Progenitor cell of endocrine pancreas (in vitro differentiated cells): ENCODE data around the gene ACOX3. TPM values are rescaled to one million over a fixed set of nuclear protein-coding genes. Genes with fewer than 3 reads are reported as not detected.

Experiments used
- DNase-seq: peaks from one replicate; pipeline ENCODE4 v3.0.0; 2021; ENCODE audit warnings: low spot score; ENCODE audit not compliant: unreplicated experiment
- H3K27ac Mint-ChIP-seq: 2 replicates; pipeline ENCODE4 v1.8.0; 2021; ENCODE audit warnings: mild to moderate bottlenecking, moderate library complexity, mixed read lengths
- H3K27me3 Mint-ChIP-seq: 2 replicates; pipeline ENCODE4 v1.8.0; 2021; ENCODE audit warnings: mixed read lengths
- H3K36me3 Mint-ChIP-seq: 2 replicates; pipeline ENCODE4 v1.8.0; 2022; ENCODE audit warnings: mixed read lengths; ENCODE audit not compliant: insufficient read depth
- H3K4me1 Mint-ChIP-seq: 2 replicates; pipeline ENCODE4 v1.8.0; 2021; ENCODE audit warnings: low read depth, mixed read lengths
- H3K4me3 Mint-ChIP-seq: 2 replicates; pipeline ENCODE4 v1.8.0; 2021; ENCODE audit warnings: low read depth, mild to moderate bottlenecking, moderate library complexity, mixed read lengths
- H3K9me3 Mint-ChIP-seq: 2 replicates; pipeline ENCODE4 v1.8.0; 2021; ENCODE audit warnings: low read depth, mixed read lengths
- total RNA-seq: library from RNA; stranded (reverse); gene quantifications from 2 replicates; pipeline ENCODE4 v1.2.1, GENCODE V29; 2021
- TF ChIP-seq, protein P1 (sequence below): fragments of 200-600 bp; sonication (generic); IDR thresholded peaks from one replicate; pipeline ENCODE4 v1.5.0; 2021; ENCODE audit warnings: antibody characterized with exemption, mild to moderate bottlenecking; ENCODE audit not compliant: unreplicated experiment

Gene ACOX3
- total RNA-seq, 1 donor from 2014 or later, result 22.6 TPM

DNA sequence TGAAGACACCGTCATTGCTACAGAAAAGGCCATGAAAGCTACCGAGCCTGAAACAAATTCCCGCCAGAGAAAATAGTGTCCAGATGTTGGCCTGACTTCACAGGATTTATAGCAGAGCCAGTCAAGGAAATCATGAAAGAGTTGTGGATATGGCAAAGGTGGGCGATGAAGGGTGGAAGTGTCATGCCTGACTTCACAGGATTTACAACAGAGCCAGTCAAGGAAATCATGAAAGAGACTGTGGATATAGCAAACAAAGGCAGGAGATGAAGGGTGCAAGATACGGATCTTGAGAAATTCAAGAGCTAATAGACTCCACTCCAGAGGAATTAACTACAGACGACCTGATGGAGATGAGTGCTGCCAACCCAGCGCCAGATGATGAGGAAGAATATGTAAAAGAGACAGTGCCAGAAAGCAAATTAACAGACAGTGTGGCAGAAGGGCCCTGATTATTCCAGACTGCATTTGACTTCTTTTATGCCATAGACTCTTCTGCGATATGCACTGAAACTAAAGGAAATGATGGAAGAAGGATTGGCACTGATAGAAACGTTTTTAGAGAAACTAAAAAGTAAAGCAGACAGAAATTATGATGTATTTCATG, 17.2 kb upstream of the ACOX3 start:
- Mint-ChIP-seq H3K36me3 (peaks cover 8% of the 10 kb centered on the region), H3K4me1 (no peaks in the 10 kb centered on the region), H3K27ac (no peak overlapping the region), H3K4me3 (no peak overlapping the region), H3K9me3 (no peaks in the 10 kb centered on the region), H3K27me3 (no peaks in the 10 kb centered on the region)
- DNase-seq, result no peak
- TF ChIP-seq, protein P1, sequence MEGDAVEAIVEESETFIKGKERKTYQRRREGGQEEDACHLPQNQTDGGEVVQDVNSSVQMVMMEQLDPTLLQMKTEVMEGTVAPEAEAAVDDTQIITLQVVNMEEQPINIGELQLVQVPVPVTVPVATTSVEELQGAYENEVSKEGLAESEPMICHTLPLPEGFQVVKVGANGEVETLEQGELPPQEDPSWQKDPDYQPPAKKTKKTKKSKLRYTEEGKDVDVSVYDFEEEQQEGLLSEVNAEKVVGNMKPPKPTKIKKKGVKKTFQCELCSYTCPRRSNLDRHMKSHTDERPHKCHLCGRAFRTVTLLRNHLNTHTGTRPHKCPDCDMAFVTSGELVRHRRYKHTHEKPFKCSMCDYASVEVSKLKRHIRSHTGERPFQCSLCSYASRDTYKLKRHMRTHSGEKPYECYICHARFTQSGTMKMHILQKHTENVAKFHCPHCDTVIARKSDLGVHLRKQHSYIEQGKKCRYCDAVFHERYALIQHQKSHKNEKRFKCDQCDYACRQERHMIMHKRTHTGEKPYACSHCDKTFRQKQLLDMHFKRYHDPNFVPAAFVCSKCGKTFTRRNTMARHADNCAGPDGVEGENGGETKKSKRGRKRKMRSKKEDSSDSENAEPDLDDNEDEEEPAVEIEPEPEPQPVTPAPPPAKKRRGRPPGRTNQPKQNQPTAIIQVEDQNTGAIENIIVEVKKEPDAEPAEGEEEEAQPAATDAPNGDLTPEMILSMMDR, result no peak

DNA sequence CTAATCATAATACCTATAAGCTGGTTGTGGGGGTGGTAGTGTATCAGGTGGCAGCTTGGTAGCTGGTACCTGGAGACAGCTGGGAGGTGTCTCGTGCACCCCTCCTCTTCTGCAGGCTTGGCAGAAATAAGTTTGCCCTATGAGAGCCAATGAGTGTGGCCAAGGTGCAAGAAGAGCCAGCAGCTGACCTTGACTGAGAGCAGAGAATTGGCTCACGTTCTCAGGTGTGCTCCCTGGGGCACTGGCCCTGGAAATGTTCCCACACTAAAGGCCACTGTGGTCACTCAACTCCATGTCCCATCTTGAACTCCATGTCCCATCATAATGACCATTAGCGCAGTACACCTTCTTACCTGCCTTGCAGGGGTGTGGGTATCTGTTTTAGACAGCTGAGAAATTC, 13.4 kb upstream of the ACOX3 start:
- no peak overlapping the region for H3K27ac Mint-ChIP-seq
- DNase-seq, result no peak
- H3K9me3 Mint-ChIP-seq, result no peaks in the 10 kb centered on the region
- no peaks in the 10 kb centered on the region for H3K4me1 Mint-ChIP-seq
- TF ChIP-seq, protein P1, result no peak
- H3K27me3 Mint-ChIP-seq, result no peaks in the 10 kb centered on the region
- H3K4me3 Mint-ChIP-seq, result no peak overlapping the region
- H3K36me3 Mint-ChIP-seq, result peaks cover 7% of the 10 kb centered on the region

DNA sequence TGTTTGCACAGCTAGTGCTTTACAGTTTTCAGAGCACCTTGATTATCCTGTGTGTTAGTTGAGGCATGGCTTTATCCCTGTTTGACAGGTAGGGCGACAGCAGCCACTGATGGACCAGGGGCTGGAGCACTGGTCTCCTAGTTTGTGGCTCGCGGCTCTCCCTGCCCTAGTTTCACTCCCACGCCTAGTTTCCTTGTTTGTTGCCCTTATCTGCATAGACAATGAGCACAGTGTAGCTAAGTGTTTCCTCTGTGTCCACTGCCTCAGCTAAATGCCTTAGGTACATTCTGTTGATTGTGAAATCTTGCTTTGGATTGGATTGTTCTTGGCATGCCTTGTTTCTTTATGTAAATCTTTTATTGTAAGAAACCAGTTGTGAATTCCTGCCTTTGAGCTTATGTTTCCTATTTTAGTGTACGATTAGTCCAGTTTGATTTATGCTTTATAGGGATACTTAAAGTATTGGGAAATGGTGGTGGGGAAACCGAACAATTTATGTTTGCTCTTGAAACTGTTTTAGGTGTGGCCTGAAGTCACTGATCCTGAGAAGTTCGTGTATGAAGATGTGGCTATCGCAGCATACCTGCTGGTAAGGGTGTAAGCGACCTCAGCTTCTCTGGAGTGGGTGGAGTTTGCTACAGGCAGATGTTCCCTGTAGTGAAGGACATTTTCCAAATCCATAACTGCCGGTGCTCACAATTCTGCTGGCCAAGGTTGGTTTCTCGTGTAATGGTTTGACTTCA, 11.1 kb upstream of the ACOX3 start:
- H3K27me3 Mint-ChIP-seq, result no peaks in the 10 kb centered on the region
- H3K9me3 Mint-ChIP-seq, result no peaks in the 10 kb centered on the region
- no peak overlapping the region for H3K4me3 Mint-ChIP-seq
- no peak for DNase-seq
- TF ChIP-seq, protein P1, result no peak
- H3K27ac Mint-ChIP-seq, result no peak overlapping the region
- no peaks in the 10 kb centered on the region for H3K4me1 Mint-ChIP-seq
- peaks cover 7% of the 10 kb centered on the region for H3K36me3 Mint-ChIP-seq

DNA sequence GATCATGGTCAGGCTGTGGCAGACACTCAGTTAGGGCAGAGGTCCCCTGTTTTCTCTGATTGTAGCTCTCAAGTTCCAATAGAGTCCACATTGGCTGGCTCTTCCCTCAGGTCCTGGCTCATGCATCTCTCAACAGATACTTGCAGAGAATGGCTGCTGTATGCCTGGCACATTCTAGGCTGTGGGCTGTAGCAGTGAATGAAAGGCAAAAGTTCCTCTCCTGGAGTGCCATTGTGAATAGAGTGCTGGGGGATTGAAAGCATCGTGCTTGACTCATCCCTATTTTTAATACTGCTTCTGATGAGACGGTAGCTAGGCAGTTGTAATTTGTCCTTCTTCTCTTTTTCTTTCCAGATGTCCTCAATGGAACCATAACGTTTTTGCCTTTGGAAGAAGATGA, 5.6 kb upstream of the ACOX3 start:
- Mint-ChIP-seq H3K4me3 (no peak overlapping the region), H3K27ac (no peak overlapping the region), H3K4me1 (peaks cover 19% of the 10 kb centered on the region), H3K27me3 (no peaks in the 10 kb centered on the region), H3K9me3 (no peaks in the 10 kb centered on the region), H3K36me3 (no peaks in the 10 kb centered on the region)
- DNase-seq, result no peak
- TF ChIP-seq, protein P1, result no peak

DNA sequence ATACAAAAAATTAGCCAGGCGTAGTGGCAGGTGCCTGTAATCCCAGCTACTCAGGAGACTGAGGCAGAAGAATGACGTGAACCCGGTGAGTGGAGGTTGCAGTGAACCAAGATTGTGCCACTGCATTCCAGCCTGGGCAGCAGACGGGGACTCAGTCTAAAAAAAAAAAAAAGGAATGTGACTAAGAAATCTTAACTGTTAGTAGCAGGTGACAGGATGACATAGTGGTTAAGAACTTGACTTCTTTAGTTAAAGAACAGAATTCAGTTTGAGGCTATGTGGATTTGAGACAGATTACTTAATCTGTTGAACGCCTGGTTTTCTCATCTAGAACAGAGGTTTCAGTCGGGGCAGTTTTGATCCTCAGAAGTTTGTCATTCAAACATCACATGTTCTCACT, 3.3 kb upstream of the ACOX3 start:
- TF ChIP-seq, protein P1, result no peak
- peaks cover 11% of the 10 kb centered on the region for H3K9me3 Mint-ChIP-seq
- DNase-seq, result no peak
- no peak overlapping the region for H3K27ac Mint-ChIP-seq
- H3K36me3 Mint-ChIP-seq, result peaks cover 7% of the 10 kb centered on the region
- no peak overlapping the region for H3K4me3 Mint-ChIP-seq
- H3K27me3 Mint-ChIP-seq, result no peaks in the 10 kb centered on the region
- peaks cover 32% of the 10 kb centered on the region for H3K4me1 Mint-ChIP-seq
